ENCODE data around the gene CSMD2.

CSMD2 gene

GRCh38 chr1:33577663-33578062, 587.4 kb downstream of the CSMD2 start:
- DNase-seq, result no peak

GRCh38 chr1:33576821-33577599, 588.0 kb downstream of the CSMD2 start:
- no peak for DNase-seq

- no peak for DNase-seq
These were observed 589.6 kb downstream of the CSMD2 start for GRCh38 chr1:33575324-33575879.

GRCh38 chr1:33573661-33574060, 591.4 kb downstream of the CSMD2 start:
- no peak for DNase-seq

GRCh38 chr1:33572387-33572786, 592.6 kb downstream of the CSMD2 start:
- no peak for DNase-seq

- no peak for DNase-seq
These were observed 595.7 kb downstream of the CSMD2 start for GRCh38 chr1:33569331-33569730.

- no peak for DNase-seq
These were observed 601.3 kb downstream of the CSMD2 start for GRCh38 chr1:33563699-33564098.

GRCh38 chr1:33562563-33562962, 602.5 kb downstream of the CSMD2 start:
- DNase-seq, result no peak

- DNase-seq, result no peak
These were observed 603.5 kb downstream of the CSMD2 start for GRCh38 chr1:33561576-33561975.

GRCh38 chr1:33560680-33561079, 604.4 kb downstream of the CSMD2 start:
- DNase-seq, result no peak

GRCh38 chr1:33548721-33549120, 616.3 kb downstream of the CSMD2 start:
- no peak for DNase-seq

- DNase-seq, result no peak
These were observed 616.7 kb downstream of the CSMD2 start for GRCh38 chr1:33548319-33548718.

- no peak for DNase-seq
These were observed 617.5 kb downstream of the CSMD2 start for GRCh38 chr1:33547576-33547975.

- DNase-seq, result no peak
These were observed 623.1 kb downstream of the CSMD2 start for GRCh38 chr1:33541966-33542365.

GRCh38 chr1:33537885-33538284, 627.1 kb downstream of the CSMD2 start:
- DNase-seq, result no peak

GRCh38 chr1:33535334-33535733, 629.7 kb downstream of the CSMD2 start:
- no peak for DNase-seq

GRCh38 chr1:33532936-33533335, 632.1 kb downstream of the CSMD2 start:
- DNase-seq, result no peak

GRCh38 chr1:33532250-33532649, 632.8 kb downstream of the CSMD2 start:
- DNase-seq, result no peak

GRCh38 chr1:33529957-33530356, 635.1 kb downstream of the CSMD2 start:
- no peak for DNase-seq

GRCh38 chr1:33527934-33528333, 637.1 kb downstream of the CSMD2 start:
- no peak for DNase-seq

- no peak for DNase-seq
These were observed 640.4 kb downstream of the CSMD2 start for GRCh38 chr1:33524586-33524985.

GRCh38 chr1:33519240-33519884, 645.7 kb downstream of the CSMD2 start:
- DNase-seq, result no peak

GRCh38 chr1:33517596-33518250, 647.3 kb downstream of the CSMD2 start:
- DNase-seq, result no peak

All from DMS79 treated with DMSO at 0.1 percent for 48 hours (cell line).